CD1c-positive myeloid dendritic cell (primary cell): ENCODE data around the gene EPG5.
"Not testable (repeated sequence)": the region's sequence is repeated elsewhere in the genome, so short reads cannot be mapped to it uniquely, and the experiment has no call there.

Experiments
- DNase-seq: peaks from one replicate; pipeline ENCODE4 v3.0.0-alpha.2; 2016; ENCODE audit errors: extremely low spot score

EPG5 gene

DNA sequence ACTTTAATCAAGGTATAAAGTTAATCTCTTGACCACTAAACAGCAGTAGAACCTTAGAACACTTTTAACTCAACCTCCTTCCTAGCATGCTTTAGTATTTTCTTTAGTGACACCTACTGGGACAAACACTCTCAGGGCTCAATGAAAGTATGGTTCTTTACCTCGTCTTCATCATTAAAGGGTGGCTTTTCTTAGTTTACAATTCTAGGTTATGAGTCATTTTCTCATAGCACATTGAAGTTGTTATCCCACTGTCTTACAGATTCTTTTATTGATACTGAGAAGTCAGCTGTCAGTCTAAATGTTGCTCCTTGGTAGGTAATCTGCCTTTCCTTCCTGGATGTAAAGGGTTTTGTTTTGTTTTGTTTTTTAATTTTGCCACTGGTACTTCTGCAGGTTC is 103.7 kb downstream of the EPG5 start:
- no peak for DNase-seq

DNA sequence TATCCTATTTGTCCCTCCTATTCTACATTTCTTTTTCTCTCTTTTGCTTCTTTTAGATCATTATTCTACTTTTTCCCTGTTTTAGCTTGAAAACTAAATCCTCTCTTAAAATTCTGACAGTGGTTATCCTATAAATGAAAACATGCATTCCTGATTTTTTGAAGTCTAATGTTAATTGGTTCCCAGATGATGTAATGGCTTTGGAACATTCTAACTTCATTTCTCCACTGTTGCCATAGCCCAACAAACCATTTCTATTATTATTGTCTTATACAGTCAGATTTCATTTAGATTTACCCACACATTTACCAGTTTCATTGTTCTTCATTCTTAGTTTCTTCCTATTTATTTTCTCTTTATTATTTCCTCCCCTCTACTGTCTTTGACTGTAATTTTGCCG is 105.2 kb downstream of the EPG5 start:
- no peak for DNase-seq

DNA sequence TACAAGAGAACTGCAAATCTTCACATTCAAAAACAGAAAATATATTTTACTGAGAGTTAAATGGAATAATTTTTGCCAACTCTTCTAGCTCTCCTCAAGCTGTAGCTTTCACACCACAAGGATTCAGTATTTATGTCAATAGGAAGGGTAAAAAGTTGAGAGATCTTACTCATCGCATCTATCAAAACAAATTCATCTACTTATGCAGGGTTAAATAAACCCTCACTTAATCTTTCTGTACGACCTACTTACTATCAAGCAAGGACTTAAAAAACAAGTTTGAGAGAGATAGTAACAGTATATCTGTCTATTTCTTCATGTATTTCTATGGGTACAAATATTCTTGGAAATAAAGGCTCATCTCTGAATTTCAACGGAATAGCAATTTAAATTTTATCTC is 106.2 kb downstream of the EPG5 start:
- no peak for DNase-seq

DNA sequence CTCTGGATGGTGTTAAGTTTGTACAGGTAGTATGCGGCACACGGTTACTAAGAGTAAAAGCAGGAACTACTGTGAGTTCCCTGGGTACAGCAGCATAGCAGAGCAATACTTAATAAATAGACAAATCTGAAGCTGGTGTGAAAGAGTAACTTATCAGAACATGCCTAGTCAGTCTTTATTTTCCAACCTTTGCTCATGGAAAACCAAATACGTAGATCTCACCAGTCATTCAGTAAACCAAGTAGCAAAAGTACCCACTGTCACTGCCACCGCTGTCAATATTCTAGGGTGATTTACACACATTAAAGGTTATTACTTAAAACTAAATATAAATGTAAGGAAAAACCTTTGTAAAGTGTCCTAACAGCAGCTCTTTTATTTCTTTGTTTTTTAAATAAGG is 106.6 kb downstream of the EPG5 start:
- no peak for DNase-seq

DNA sequence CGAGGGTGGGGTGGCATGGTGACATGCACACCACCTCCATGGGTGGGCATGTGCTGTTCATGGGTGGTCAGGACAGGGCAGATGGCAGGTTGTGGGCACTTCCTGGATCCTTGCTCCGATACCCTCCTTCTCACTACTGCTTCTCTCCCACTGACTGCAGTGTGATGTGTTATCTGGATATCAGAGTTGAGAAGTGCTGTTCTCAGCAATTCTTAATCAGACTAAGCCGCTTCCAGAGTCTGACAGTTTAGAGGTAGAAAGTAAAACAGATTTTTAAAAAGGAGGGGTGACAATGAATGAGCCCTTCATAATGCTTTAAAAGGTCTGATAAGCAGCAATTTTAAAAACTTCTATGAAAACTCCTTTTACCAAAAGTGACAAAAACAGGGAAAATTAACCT is 107.8 kb downstream of the EPG5 start:
- DNase-seq, result no peak

DNA sequence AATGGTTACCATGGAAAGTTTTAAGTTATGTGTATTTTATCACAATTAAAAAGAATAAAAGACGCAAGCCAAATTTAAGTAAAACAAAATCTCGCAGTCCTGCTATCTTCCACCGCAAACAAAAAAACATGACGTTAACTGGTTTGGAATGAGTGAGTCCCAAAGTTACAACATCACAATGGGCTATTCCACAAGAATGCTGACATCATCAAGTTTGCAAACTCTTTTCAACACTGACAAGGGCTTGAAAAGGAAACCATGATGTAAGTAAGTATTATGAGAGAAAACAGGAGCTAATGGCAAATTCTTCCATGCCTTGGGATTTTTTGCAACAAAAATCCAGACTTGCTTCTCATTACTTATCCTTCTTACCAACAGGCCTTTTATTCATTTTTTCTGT is 110.6 kb downstream of the EPG5 start:
- DNase-seq, result no peak

DNA sequence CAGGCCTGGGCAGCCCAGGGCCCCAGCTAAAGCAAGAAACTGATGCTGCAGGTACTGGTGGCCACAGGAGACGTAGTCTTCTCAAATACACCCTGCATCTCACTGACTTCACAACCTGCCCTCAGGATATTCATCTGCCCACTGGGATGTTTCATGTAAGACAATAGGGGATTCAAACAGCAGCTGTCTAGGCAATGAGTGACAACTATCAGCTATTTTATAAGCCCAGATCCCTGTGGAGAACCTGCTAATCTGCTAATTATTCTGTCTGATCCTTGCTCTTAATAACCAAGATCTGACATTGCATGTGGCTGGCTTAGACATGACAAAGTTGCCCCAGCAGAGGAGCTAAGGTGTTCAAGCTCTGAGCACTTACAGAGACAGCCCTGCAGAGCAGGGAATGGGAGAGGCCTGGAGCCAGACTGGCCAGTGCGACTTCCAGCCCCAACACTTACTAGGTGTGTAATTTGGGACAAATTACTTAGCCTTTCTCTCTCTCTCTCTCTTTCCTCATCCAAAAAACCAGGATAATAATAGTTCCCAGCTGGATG is 113.0 kb downstream of the EPG5 start:
- DNase-seq, result no peak

DNA sequence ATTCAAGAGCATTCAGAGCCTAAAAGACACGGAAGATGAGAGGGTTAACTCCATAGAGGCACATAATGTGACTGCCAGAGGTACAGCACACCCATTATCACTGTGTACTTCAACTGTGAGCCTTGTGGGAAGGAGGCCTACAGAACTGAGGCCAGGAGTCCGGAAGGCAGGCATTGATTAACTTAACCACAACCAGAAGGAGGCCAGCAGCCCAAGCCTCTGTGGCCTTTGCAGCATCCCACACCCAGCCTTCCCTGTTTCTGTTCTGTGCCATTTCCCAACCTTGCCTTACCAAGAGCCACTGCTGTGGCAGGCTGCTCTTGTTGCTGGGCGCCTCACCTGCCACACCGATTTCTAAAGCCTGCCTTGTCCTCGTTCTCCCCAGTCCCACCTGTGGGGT is 114.5 kb downstream of the EPG5 start:
- no peak for DNase-seq

DNA sequence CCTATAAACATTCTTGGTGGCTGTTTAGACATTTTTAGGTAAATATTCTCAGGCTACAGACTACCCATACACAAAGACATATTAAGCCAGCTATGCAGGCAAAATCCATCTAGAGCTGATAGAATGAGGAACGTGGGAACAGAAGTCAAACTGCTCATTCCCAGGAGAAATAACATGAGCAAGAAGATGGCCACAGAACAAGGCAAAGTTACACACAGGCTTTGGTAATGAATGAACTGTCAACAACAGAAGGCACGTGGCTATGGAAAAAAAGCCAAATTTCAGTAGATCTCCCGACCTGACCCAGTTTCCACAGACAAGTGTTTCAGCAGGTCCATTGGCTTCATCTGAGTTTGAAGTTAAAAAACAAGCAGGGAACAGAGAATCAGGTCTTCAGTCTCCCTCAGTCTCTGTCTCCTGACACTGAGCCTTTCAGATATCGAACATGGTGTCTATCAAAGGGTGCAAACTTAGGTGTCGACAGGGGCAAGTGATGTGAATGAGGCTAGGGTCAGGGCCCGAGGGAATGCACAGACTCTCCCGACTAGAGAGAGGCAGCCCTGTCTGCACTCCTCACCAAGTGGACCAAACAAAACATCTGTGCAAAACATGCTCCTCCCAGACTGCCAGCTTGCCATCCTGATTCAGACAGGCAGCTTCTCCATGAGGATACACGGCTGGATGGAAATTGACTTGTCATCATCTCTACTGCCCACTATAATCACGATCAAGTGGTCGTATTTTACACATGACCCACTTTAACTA is 115.8 kb downstream of the EPG5 start:
- no peak for DNase-seq

DNA sequence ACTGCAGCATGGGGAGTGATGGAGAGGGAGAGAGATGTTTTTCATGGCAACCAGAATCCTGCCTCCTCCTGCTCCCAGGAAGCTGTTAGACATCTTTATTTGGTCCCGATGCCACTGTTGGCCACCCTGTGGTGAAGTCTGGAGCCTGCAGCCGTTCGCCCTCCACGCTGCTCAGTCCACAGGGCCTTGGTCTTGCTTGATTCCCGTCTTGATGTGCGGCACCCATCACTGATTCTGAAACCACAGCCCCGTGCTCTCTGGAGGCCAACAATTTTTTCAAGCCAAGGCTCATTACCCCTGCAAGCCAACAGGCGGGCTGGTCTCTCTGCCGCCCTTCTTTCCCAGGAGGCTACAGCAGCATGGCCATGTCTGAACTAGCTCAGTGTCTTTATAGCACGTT is 117.1 kb downstream of the EPG5 start:
- DNase-seq, result no peak

DNA sequence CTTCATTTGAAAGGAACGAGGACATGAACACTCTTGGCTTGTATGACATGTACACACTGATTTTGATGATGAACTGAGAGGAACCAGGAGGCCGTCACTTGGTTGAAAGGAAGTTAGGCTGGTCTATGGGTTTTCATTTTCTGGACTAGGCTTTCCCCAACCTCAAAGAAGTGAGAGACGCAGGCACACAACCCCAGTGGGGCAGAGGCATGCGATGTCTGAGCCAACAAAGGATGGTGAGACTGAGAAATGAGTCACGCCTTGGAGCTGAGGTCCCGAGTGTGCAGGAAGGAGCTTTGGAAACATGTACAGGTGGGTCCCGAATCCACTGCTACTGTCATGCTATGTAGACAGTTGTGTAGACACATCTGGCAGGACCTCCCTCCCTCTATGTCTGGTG is 117.6 kb downstream of the EPG5 start:
- no peak for DNase-seq

DNA sequence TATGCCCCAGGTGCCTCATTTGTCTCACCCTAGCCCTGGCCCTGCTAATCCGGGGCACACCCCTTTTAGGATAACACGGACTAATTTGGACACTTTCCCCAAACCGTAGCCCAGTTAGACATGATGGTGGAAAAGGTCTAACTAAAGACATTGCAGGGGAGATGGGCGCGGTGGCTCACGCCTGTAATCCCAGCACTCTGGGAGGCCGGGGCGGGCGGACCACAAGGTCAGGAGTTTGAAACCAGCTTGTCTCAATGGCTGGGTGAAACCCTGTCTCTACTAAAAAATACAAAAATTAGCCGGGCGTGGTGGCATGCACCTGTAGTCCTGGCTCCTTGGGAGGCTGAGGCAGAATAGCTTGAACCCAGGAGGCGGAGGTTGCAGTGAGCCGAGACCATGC is 118.5 kb downstream of the EPG5 start:
- DNase-seq, result not testable (repeated sequence)

DNA sequence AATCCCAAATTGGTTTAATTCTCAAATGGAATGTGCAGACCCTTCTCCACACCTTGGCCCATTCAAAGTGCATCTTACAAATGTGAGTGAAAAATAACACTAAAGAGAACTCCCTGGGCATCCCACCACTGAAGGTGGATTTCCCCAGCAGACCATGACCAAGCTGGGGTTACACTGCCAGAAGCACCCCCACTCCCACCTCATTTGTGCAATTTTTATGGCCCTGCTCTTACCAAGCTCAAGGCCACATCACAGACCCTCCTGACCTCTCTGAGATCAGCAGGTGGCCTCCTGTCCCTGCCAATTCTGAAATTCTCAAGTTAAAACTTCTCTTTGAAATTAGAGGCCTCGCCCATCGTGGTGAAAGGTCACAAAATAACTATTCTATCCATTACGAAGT is 120.0 kb downstream of the EPG5 start:
- no peak for DNase-seq

DNA sequence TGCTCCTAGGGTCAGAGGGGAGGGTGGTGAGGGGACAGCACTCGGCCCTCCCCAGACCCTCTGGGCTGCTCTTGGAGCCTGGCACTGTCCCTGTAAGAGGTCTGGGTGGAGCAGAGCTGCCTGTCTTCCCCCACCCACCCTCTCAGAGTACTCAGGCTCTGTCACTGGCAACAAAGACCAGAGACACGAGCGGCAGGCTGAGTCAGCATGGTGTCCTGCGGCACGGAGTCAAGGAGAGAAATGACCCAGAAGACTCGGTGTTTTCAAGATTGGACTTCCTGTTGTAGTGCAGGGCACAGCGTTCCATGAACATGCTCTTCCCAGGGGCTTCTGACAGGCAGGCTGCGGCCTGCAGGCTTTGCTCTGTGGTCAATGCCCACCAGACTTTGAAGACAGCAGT is 121.7 kb downstream of the EPG5 start:
- DNase-seq, result no peak

DNA sequence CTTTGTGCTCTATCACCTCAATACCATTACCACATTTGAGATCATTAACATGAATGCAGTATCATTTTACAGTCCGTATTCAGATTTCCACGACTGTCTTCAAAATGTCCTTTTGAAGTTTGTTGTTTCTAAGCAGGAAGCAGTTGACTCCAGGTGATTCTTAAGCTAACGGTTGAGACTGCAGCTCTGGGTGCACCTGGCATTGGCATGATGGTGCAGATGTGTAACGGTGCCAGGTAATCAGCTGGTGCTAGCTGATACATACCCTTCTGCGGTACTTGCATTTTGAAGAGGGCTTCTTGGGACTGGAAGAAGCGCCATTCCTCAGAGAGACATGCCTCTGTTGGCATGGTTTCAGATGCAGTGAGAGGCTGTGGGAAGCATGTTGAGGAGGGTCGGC is 122.2 kb downstream of the EPG5 start:
- no peak for DNase-seq

DNA sequence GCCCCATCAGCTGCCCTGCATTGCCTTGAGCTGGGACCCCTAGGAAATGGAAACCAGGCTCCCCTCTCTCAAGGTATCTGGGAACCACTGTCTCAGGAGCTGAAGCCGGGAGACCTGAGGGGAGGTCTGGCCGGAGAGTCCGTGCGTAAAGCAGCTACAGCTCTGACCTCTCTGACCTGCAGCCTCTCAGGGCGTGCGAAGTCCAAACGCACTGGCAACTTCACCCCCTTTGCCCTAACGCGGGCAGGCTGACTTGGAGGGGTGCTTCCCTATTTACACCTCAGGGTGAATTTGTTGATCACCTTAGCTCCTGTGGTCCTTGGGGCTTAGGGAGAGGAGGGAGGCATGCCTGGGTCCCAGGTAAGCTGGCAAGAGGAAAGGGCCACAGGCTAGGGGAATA is 124.1 kb downstream of the EPG5 start:
- DNase-seq, result no peak

DNA sequence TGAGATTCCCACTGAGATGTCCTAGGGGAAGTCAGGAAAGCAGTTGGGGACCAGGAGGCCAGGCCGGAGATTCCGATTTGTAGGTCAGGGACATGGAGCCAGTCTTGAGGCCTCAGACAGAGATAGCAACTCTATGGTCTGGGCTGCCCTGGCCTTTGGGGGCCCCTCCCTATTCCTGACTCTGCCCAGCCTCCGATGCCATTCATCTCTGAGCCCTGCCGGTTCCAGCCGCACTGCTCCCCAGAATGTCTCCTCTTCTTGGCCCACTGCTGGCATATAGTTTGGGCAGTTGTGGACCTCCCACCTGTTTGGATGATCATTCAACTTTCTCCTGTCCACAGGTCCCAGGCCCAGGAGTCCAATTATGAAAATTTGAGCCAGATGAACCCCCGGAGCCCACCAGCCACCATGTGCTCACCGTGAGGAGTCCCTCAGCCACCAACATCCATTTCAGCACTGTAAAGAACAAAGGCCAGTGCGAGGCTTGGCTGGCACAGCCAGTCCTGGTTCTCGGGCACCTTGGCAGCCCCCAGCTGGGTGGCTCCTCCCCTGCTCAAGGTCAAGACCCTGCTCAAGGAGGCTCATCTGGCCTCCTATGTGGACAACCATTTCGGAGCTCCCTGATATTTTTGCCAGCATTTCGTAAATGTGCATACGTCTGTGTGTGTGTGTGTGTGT is 125.2 kb downstream of the EPG5 start:
- DNase-seq, result no peak

DNA sequence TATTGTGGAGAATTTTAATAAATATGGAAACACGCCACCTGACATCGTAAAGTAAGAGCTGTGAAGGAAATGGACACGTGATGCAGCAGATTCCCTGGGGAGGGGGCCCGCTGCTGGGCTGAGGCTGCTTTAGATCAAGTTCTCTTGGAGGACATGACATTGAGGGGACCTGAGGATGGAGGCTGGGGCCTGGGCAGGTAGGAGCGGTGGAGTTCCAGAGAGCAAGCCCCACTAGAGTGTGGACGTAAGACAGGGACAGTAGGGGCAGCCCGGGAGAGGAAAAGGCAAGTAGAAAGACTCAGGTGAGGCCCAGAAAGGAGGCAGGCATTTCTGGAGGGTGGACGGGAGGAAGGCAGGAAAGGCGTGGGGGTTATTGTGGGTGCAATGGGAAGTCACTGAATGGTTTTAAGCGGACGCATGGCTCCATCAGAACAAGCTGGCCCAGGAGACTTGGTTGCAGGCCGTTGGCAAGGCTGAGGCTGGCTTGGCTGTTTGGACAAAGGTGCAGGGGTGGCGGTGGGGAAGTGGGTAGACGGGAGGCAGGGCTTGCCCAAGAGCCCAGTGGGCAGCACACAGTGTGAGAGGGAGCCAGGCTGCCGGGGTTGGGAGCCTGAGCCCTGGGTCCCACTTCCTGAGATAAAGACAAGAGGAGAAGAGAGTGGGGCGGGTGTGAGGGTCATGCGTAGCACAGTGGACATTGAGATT is 125.9 kb downstream of the EPG5 start:
- no peak for DNase-seq

DNA sequence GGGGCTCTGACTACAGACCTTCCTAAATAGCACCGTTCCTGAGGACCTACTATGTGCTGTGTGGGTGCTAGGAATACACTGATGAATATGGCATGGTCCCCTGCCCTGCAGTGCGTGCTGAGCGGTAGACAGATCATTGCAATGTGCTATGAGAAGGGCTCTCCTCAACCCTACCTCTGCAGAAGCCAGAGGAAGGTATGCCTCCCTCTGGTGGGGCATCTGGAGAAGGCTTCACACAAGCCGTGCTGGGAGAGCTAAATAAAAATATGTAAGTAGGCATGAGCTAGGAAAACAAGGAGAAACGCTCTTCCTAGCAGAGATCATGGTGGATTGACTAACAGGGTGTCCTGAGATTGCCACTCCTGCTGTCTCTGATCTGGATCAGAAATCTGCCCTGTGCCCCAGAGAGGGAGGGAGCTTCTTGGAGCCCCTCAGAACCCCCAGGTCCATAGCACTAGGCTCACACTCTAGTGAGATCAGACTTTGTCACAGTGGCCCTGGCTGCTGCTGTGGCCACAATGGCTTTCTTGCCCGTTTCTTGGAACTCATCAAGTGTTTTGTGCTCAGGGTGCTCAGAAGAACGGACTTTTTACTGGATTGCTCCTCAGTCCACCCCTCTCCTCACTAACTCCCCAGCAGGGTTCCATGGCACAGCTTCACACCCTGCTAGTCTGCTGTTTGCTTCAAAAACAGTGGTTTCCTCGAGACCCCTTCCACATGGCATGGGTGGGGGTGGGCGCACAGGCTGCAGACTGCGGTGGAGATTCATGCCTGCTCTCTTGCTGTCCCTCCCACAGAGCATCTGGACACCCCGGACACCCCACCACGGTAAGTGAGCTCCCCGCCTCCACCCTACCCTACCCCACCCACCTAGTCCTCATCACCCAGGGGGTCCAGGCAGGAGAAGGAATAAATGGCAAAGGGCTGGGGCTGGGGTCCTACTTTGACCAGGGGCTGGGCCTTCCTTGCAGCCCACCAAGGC is 127.4 kb downstream of the EPG5 start:
- DNase-seq, result peak; percentile 58

DNA sequence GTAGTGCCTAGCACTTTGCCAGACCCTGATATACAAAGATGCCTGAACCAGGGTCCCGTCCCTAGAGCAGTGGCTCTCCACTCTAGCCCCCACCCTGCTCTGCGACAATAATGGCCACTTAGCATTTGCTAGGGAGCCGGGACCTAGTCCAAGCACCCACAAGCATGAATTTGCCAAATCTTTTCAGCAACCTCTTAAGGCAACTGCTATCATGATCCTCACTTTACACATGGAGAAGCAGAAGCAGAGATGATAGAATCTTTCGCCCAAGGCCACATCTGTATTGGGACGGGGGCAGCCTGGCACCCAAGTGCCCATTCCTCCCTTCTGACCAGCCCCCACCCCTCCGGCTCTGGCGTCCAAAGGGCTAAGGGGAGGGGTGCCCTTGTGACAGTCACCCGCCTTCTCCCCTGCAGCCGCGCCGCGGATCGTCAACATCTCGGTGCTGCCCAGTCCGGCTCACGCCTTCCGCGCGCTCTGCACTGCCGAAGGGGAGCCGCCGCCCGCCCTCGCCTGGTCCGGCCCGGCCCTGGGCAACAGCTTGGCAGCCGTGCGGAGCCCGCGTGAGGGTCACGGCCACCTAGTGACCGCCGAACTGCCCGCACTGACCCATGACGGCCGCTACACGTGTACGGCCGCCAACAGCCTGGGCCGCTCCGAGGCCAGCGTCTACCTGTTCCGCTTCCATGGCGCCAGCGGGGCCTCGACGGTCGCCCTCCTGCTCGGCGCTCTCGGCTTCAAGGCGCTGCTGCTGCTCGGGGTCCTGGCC is 128.6 kb downstream of the EPG5 start:
- DNase-seq, result no peak
